HepG2 (cell line): ENCODE results near the gene KXD1. TPM values are rescaled to one million over a fixed set of nuclear protein-coding genes. Genes with fewer than 3 reads are reported as not detected.

Experiments used
- IKZF5 ChIP-seq: IDR thresholded peaks from 2 replicates; pipeline ENCODE4 v1.6.1; 2018; ENCODE audit warnings: missing genetic modification reagents, mild to moderate bottlenecking, missing compliant biosample characterization
- NRL ChIP-seq: sonication (generic); formaldehyde crosslinking; IDR thresholded peaks from 2 replicates; pipeline ENCODE4 v1.5.0; 2020; ENCODE audit warnings: missing genetic modification reagents, mild to moderate bottlenecking, moderate library complexity, borderline replicate concordance
- SALL1 ChIP-seq: sonication (generic); formaldehyde crosslinking; IDR thresholded peaks from 2 replicates; pipeline ENCODE4 v1.8.0; 2022; ENCODE audit warnings: mild to moderate bottlenecking, missing genetic modification reagents
- SNAPC2 ChIP-seq: sonication (generic); formaldehyde crosslinking; IDR thresholded peaks from 2 replicates; pipeline ENCODE4 v1.8.1; 2022; ENCODE audit warnings: mild to moderate bottlenecking, missing genetic modification reagents
- TFDP1 ChIP-seq: IDR thresholded peaks from 2 replicates; pipeline ENCODE4 v1.6.1; 2016; ENCODE audit warnings: missing compliant biosample characterization, missing genetic modification reagents, borderline replicate concordance
- ZMYM3 ChIP-seq: sonication (generic); formaldehyde crosslinking; IDR thresholded peaks from 2 replicates; pipeline ENCODE4 v1.5.1; 2020; ENCODE audit warnings: mild to moderate bottlenecking, missing genetic modification reagents
- ZNF121 ChIP-seq: sonication (generic); formaldehyde crosslinking; IDR thresholded peaks from 2 replicates; pipeline ENCODE4 v1.5.0; 2020; ENCODE audit warnings: mild to moderate bottlenecking, missing genetic modification reagents
- ZNF18 ChIP-seq: sonication (generic); formaldehyde crosslinking; IDR thresholded peaks from 2 replicates; pipeline ENCODE4 v1.8.0; 2022; ENCODE audit warnings: mild to moderate bottlenecking, missing genetic modification reagents; ENCODE audit not compliant: insufficient replicate concordance
- ZNF709 ChIP-seq: sonication (generic); formaldehyde crosslinking; IDR thresholded peaks from 2 replicates; pipeline ENCODE4 v1.5.0; 2020; ENCODE audit warnings: mild to moderate bottlenecking, missing genetic modification reagents
- polyA plus RNA-seq, 8 experiments: library from polyadenylated mRNA; depleted of rRNA in 3 of 8; stranded (reverse) in 7 of 8; unstranded in 1 of 8; fragments of >200 nt; fragmentation: Illumina TruSeq in 4 of 8; extraction: Trizol in 4 of 8; gene quantifications; 2 replicates each; pipeline versions ENCODE4 v1.2.1 to v1.2.3, GENCODE V29; 2011 to 2016; ENCODE audit warnings: low read depth in 4 of 8, missing spikeins in 1 of 8, mixed read lengths in 1 of 8; ENCODE audit not compliant: insufficient read depth in 1 of 8
- total RNA-seq, 5 experiments: library from RNA; depleted of rRNA; stranded (reverse); fragments of >200 nt; fragmentation: Illumina TruSeq; extraction: Trizol; gene quantifications; 2 replicates each; pipeline ENCODE4 v1.2.3, GENCODE V29; 2016; ENCODE audit warnings: low read depth in 1 of 5

Gene KXD1
- total and polyA plus RNA-seq, 2 of the 13 experiments (the other 11 are each of a cell fraction or from before 2014, with no cell fraction given), result 44.6 to 143 TPM

GRCh38 chr19:18522862-18523440 lies 34.7 kb upstream of the KXD1 start (continued):
- peak; percentile 100 for TF ChIP-seq ZNF121 (CRISPR knock-in tag)
- peak; percentile 5; the same call in 1 of the 2 replicates for TF ChIP-seq TFDP1
- TF ChIP-seq SNAPC2 (CRISPR knock-in tag), result peak; percentile 8; the same call in 1 of the 2 replicates
- TF ChIP-seq IKZF5 (CRISPR knock-in tag), result 0 out of 2 replicates have a peak, but pooled peaks have one; percentile 9
- peak; percentile 5; the same call in 1 of the 2 replicates for TF ChIP-seq SALL1 (CRISPR knock-in tag)
- peak; percentile 41 for TF ChIP-seq ZNF18 (CRISPR knock-in tag)
- TF ChIP-seq ZMYM3 (CRISPR knock-in tag), result peak; percentile 88
- TF ChIP-seq ZNF709 (CRISPR knock-in tag), result 0 out of 2 replicates have a peak, but pooled peaks have one; percentile 28
- 0 out of 2 replicates have a peak, but pooled peaks have one; percentile 22 for TF ChIP-seq NRL (CRISPR knock-in tag)
